NCI-H510A treated with DMSO at 0.1 percent for 48 hours (cell line): ENCODE data around the gene CAMTA1.
"Not testable (repeated sequence)": the region's sequence is repeated elsewhere in the genome, so short reads cannot be mapped to it uniquely, and the experiment has no call there.

Experiments used
- DNase-seq: peaks from one replicate; lab custom pipeline; 2025; lab: John Stamatoyannopoulos, UW

The CAMTA1 gene

DNA sequence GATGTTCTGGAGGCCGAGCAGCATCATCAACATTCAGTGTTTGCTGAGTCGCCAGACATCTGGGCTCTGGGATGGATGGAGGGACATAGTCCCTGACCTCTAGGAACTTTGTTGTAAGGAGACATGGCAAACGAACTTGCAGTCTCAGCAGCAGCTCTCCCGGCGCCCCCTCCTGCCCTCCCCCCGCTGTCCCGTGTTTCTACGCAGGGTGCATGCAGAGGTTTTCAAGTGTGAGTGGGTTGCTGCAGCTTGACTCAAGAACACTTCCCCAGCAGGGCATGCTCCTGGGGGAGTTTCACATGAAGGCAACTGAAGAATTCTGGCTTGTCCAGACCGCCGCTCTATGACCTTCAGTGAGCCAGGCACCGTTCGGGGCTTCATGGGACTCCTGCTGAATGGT, 121.9 kb downstream of the CAMTA1 start:
- no peak for DNase-seq

DNA sequence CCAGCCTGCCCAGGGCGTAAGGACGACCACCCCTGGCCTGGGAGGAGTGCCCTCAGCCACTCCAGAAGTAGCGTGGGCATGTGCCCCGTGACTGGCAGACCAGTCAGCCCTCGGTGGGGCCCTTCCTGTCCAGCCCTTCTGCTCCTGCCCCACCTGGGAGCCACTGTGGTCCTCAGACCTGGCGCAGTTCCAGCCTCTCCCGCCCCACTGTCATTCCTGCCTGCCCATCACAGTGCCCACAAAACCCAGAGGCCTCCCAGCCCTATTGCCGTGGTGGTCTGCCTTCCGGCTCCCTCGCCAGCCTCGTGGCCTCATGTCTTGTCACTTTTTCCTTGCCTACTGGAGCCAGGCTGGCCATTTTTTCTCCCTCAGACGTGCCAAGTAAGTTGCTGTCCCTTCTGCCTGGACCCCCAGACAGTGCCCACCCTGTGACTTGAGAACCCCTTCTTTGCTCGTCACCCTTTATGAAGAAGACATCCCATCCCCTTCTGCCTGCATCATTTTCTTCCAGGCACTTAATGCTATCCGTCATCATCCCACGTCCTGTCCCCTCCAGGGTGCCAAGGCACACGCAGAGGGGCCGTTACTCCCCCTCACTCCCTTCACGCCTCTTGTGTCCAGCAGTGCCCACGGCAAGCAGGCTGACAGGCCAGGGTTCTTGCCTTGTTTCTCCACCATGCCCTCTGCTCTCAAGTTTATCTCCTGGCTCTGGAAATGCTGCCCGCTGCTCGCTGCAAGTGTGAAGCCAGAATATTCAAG, 122.6 kb downstream of the CAMTA1 start:
- no peak for DNase-seq

- no peak for DNase-seq
These were observed 124.1 kb downstream of the CAMTA1 start for GRCh38 chr1:6909401-6909800.

DNA sequence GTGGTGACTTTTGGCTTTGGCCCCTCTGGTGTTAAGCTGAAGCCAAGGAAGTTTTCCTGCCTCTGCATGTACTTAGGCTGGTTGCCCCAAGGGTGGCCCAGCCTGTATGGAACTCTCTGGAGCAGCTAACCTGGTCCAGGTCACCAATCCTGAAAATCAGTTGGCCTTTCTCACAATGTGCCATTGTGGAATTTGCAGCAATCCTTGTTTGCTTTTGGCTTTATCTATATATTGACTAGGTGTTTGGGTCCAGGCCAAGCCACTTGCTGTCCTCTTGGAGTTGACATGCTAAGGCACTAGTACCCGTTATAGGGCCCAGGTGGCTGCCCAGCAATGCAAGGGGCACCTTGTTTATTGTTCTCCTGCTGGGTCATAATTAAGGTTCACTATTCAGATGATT, 124.6 kb downstream of the CAMTA1 start:
- DNase-seq = no peak

GRCh38 chr1:6911021-6911941, 126.0 kb downstream of the CAMTA1 start:
- DNase-seq = no peak

DNA sequence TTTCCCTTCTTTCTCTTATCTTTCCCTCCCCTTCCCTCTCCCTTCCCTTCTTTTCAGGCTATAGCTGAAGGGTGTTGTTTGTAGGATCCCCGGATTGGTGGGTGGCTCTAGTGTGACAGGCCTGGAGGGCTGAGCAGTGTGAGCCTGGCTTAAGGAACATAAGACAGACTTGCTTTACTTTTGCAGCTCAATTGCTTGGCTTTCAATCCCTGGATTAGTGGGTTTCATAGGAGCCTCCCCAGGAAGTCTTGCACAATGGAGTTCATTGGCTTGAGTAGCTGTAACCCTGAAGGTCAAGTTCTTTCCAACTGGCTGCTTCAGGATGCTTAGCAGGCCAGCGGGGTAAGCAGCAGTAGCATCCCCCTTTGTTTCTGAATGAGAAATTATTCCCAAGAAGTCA, 126.7 kb downstream of the CAMTA1 start:
- DNase-seq = no peak

GRCh38 chr1:6912518-6912917, 127.3 kb downstream of the CAMTA1 start:
- DNase-seq = no peak

- no peak for DNase-seq
These were observed 127.8 kb downstream of the CAMTA1 start for GRCh38 chr1:6913086-6913485.

DNA sequence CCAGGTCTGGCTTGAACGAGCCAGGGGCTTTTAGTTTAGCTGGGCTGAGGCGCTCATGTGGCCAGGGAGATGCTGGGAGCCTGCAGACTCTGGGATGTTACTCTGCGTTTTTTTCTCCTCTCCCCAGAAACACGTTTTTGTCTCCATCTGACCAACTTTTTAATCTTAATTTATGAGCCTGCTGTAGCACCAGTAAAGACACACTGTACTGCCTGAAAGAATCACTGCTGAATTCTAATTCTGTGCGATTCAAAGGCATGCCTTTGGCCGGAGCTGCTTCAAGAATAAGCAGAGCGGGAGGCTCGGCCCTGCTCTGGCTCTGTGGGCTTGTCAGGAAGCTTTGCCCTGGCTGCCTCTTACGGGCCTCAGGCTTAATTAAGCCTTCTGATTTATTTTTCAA, 129.5 kb downstream of the CAMTA1 start:
- DNase-seq = no peak

DNA sequence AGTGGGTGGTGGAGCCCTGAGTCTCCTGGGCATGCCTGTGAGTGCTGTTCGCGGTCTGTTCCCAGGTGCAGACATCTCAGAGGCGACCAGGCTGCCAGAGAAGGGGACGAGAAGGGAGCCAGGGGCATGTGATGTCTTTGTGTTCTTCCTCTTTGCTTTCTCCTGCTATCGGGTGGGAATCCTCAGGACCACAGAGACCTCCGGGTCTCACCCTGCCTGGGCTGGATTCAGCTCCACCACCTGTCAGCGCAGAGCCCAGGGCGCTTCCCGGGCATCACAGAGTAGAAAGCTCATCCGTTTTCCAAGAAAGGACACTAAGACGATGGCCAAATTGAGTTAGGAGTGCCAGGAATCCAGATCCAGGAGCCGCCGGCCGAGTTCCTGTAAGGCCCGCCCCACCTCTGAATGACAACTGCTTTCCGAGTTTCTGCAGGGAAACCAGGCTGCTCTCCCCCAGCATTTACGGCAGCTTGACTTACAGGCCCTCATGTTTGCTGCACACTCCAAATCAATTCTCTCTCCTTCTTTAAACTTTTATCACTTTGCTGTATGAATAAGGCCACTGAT, 130.8 kb downstream of the CAMTA1 start:
- DNase-seq = no peak

DNA sequence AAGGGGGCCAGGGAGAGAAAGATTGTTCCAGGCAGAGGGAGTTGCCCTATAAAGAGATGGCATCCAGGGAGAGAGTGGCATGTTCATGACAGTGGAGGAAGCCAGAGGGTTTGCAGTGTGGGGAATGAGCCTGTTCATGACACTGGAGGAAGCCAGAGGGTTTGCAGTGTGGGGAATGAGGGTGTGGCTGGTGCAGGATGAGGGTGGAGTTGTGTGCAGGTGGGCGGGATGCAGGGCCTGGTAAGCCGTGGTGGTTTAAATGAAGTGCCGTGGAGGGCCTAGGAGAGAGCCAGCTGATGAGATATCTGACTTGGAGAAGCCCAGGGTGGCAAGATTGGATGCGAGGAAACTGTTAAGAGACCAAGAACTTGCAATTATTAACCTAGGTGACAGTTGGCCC, 131.8 kb downstream of the CAMTA1 start:
- DNase-seq = no peak

DNA sequence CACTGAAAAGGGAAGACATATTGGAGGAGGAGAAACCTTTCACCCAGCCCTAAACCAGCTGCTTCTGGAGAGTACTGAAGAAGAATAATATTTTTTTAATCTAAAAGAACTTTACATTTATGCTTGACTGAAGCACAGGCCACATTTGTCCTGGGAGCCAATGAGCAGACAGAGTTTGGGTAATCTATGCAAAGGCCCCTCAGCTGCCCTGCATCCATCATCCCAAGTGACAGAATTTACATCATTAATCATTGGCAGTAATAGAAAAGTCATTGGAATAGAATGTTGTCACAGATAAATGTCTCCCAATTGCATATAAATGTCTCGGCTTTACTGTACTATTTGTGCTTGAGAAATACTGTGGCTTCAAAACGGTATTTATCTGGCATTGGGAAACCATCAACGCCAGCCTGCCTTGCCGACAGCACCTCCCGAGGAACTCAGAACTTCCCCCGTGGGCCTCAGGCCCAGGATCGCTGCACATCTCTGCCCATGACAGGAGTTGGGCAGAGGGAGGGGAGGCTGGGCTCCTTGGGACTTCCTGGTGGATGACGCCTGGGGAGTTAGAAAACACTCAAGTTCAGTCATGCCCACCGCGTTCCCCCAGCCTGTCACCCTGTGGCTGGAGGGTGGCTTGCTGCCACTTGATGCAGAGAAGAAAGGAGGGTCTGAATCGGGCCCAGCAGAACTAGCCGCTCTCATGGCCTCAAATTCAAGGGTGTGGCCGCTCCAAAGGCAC, 133.1 kb downstream of the CAMTA1 start:
- no peak for DNase-seq

GRCh38 chr1:6918925-6919511, 133.8 kb downstream of the CAMTA1 start:
- DNase-seq = no peak

DNA sequence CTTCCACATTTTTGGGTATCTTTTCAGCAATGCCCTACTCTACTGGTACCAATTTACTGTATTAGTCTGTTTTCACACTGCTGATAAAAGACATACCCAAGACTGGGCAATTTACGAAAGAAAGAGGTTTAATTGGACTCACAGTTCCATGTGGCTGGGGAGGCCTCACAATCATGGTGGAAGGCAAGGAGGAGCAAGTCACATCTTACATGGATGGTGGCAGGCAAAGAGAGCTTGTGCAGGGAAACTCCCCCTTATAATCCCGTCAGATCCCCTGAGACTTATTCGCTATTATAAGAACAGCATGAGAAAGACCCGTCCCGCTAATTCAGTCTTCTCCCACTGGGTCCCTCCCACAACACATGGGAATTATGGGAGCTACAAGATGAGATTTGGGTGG, 136.3 kb downstream of the CAMTA1 start:
- DNase-seq = not testable (repeated sequence)

DNA sequence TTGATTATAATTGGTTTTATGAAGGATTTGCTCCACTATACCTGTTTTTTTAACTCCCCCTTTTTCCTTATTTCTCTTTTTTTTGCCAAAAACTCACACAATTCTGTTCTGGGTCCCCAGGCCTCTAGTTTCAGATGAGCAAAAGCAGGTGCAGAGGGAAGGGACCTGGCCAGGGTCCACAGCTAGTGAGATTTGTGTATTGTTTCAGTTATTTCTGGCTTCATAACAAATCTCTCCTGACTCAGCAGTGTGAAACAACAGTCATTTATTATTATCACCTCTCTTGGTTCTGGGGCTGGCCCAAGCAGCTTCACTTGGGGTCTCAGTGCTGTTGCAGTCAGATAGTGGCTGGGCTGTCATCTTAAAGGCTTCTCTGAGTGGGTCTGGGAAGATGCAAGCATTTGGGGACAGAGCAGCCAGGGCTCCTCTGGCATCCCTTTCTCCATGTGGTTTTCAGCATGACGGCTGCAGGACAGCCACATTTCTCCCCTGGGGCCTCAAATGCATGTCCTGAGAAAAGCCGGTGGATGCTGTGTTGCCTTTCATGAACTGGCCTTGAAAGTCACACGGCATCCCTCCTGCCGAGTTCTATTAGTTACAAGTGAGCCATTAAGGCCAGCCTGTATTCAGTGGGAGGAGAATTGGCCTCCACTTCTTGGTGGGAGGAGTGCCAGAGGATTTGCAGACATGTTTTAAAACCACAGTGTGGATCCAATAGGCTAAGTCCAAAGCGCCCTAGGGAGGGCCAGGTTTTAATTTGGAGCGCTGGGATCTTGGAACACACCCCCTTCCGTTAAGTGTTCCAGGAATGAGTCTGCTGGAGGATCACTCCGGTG, 137.1 kb downstream of the CAMTA1 start:
- peak; percentile 55 for DNase-seq

DNA sequence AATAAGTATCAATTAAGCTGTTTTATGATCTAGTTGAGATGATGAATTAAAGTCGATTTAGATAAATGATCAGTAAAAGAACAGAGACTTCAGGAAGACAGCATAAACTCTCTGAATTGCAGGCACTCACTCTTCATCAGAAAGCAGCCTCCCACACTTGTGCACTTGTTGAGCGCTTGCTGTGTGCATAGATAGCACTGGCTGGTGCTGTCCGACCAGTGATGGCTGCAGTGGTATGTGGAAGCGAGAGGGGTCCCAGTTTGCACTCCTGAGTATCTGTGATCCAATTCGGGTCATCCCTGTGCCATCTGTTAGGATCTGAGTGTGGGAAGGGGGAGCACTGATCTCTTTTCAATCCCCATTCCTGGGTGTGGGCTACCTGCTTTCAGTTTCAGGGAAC, 137.8 kb downstream of the CAMTA1 start:
- no peak for DNase-seq

DNA sequence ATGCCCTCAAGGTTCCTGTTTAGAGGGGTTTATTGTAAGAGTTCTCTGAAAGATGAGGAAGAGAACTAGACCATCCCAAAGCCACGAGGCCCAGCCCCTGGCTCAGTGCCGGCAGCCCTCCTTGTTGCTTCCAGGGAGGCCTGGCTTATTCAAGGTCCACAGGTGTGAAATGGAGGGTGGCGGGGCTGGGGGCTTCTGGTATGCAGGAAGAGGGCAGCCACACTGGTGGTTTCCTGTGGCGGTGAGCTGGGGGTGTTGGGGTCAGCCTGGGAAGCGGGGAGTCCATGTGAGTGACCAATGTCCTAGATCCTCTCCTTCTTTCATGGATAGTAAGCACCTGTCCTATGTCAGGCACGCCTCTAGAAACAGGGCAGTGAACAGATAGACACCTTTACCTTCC, 138.2 kb downstream of the CAMTA1 start:
- DNase-seq = no peak

DNA sequence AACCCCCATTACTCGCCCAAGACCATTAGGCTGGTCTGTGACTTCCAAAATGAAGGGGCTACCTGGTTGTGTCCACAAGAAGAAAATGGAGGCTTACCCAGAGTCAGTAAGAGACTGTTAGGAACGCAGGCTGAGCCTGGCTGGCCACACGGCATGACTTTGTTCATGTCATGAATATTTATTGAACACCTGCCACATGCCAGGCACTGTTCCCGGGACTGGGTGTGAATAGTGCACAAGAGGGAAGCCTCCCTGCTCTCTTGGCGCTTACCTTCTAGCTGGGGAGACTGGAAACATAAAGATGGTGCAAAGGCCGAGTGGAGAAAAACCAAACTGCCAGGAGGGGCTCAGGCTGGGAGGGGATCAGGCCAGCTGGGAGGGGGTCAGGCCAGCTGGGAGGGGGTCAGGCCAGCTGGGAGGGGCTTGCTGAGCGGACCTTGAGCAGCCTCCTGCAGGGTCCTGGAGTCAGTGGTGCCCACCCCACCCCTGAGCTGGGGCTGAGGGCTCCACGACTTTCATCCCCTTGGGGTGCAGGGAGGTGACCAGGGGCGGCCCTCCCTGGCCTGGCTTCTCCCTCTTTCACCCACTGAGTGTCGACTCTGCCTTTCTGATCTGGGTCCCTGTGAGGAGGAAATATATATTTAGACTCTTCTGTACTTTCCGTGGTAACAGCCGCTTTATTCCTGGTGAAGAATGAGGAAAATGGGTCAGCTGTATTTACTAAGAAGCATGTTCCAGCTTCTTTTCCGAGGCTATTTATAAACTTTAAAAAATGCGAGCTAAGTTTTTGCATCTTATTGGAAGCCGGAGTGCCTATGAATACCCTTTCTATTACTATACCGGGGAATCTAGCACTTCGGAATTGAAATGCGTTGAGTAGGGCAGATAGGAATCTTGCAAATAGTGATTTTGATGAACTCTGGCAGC, 139.0 kb downstream of the CAMTA1 start:
- peak; percentile 15 for DNase-seq

- no peak for DNase-seq
These were observed 139.6 kb downstream of the CAMTA1 start for GRCh38 chr1:6924891-6925290.

DNA sequence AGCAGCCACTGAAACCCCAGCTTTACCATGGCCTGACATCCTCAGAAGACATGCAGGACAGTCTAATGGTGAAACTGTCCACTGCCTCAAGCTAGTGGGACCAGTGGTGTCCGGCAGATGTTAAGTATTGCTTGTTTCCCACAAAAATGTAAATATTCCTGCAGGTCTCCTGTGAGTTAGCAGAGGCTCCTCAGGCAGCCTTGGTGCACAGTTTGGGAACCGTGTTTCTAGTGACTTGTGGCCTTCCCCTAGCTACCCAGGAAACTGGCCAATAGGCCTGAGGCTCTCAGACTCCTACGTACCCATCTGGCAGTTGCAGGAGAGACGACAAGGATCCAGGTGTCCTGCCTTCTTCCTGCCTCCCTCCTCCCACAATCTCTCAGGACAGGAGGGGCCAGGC, 142.4 kb downstream of the CAMTA1 start:
- peak; percentile 66 for DNase-seq
